Ascending aorta (tissue), 2 donors: ENCODE data around the gene KRT73. TPM values are rescaled to one million over a fixed set of nuclear protein-coding genes. Genes with fewer than 3 reads are reported as not detected.

Experiments used
- DNase-seq, 2 donors: peaks; one replicate each; pipeline ENCODE4 v3.0.0-alpha.2; 2019; ENCODE audit warnings: low spot score in 2 of 2
- H3K27ac ChIP-seq, 2 donors: fragments of 200-600 bp; sonication (generic); one replicate each; pipeline ENCODE4 v1.5.1; 2016 to 2017; ENCODE audit warnings: mild to moderate bottlenecking in 1 of 2
- H3K27me3 ChIP-seq: fragments of 200-600 bp; sonication (generic); one replicate; pipeline ENCODE4 v1.5.1; 2017
- H3K36me3 ChIP-seq, 2 donors: fragments of 200-600 bp; sonication (generic); one replicate each; pipeline ENCODE4 v1.5.1; 2016
- H3K4me1 ChIP-seq, 2 donors: fragments of 200-600 bp; sonication (generic); one replicate each; pipeline ENCODE4 v1.5.1; 2016 to 2017; ENCODE audit warnings: mild to moderate bottlenecking in 1 of 2
- H3K4me3 ChIP-seq, 2 donors: fragments of 200-600 bp; sonication (generic); one replicate each; pipeline ENCODE4 v1.5.1; 2016 to 2017; ENCODE audit warnings: mild to moderate bottlenecking in 1 of 2
- H3K9me3 ChIP-seq, 2 donors: fragments of 200-600 bp; sonication (generic); one replicate each; pipeline ENCODE4 v1.5.1; 2016
- CTCF ChIP-seq, 3 experiments: fragments of 200-600 bp in 2 of 3; fragments of 450-650 bp in 1 of 3; sonication (generic) in 2 of 3; IDR thresholded peaks; one replicate each; pipeline ENCODE4 v1.5.1; 2016 to 2019; ENCODE audit warnings: antibody characterized with exemption in 3 of 3, mild to moderate bottlenecking in 1 of 3, moderate library complexity in 1 of 3
- intact Hi-C: fragments of 100-400 bp; cut with DNase I; formaldehyde crosslinking; loops from one replicate; pipeline ENCODE4 v1.15.1; 2023
- total RNA-seq: library from RNA; depleted of rRNA; stranded (reverse); fragments of >200 nt; gene quantifications from one replicate; pipeline ENCODE4 v1.1.0, GENCODE V29; 2016

KRT73 gene
- total RNA-seq, 1 donor from 2014 or later, result not detected

- no peaks in the 10 kb centered on the region for H3K4me1 ChIP-seq
- no peak for TF ChIP-seq CTCF (IDR thresholded peaks at IDR 0.05)
- H3K36me3 ChIP-seq, result no peaks in the 10 kb centered on the region
- H3K4me3 ChIP-seq, result no peak overlapping the region
- H3K9me3 ChIP-seq, result peaks cover 0 to 4% of the 10 kb centered on the region in 2 donors
- intact Hi-C loops, result no loop called here
- peak in 1 of 2 donors; percentile 2 for DNase-seq
- no peaks in the 10 kb centered on the region for H3K27me3 ChIP-seq
- no peak overlapping the region for H3K27ac ChIP-seq
Observed at GRCh38 chr12:52622349-52622748, 4.0 kb upstream of the KRT73 start.

- no peak for TF ChIP-seq CTCF (IDR thresholded peaks at IDR 0.05)
- peak in 1 of 2 donors; percentile 27 for DNase-seq
Observed at GRCh38 chr12:52618866-52619265, 507 bp upstream of the KRT73 start.

GRCh38 chr12:52617403-52617785 is 965 bp downstream of the KRT73 start:
- no peak for DNase-seq
- no peak overlapping the region for H3K4me3 ChIP-seq
- no peaks in the 10 kb centered on the region for H3K36me3 ChIP-seq
- H3K9me3 ChIP-seq, result no peaks in the 10 kb centered on the region
- no peak for TF ChIP-seq CTCF (IDR thresholded peaks at IDR 0.05)
- H3K4me1 ChIP-seq, result no peaks in the 10 kb centered on the region
- H3K27ac ChIP-seq, result no peak overlapping the region
- intact Hi-C loops, result no loop called here
- no peaks in the 10 kb centered on the region for H3K27me3 ChIP-seq

More at GRCh38 chr12:52618866-52619265, 507 bp upstream of the KRT73 start:
- Histone ChIP-seq H3K27ac (no peak overlapping the region), H3K4me1 (no peaks in the 10 kb centered on the region), H3K9me3 (no peaks in the 10 kb centered on the region), H3K27me3 (no peaks in the 10 kb centered on the region), H3K36me3 (no peaks in the 10 kb centered on the region), H3K4me3 (no peak overlapping the region)
- intact Hi-C loops, result no loop called here

GRCh38 chr12:52616680-52617402 is 1.5 kb downstream of the KRT73 start:
- H3K4me1 ChIP-seq, result no peaks in the 10 kb centered on the region
- no peak overlapping the region for H3K4me3 ChIP-seq
- no peaks in the 10 kb centered on the region for H3K36me3 ChIP-seq
- no peaks in the 10 kb centered on the region for H3K9me3 ChIP-seq
- no peak overlapping the region for H3K27ac ChIP-seq
- H3K27me3 ChIP-seq, result no peaks in the 10 kb centered on the region
- no peak for DNase-seq
- intact Hi-C loops, result no loop called here
- no peak for TF ChIP-seq CTCF (IDR thresholded peaks at IDR 0.05)

GRCh38 chr12:52615912-52616311 is 2.4 kb downstream of the KRT73 start:
- H3K4me1 ChIP-seq, result no peaks in the 10 kb centered on the region
- no peaks in the 10 kb centered on the region for H3K27me3 ChIP-seq
- H3K4me3 ChIP-seq, result no peak overlapping the region
- no peak for TF ChIP-seq CTCF (IDR thresholded peaks at IDR 0.05)
- no peak overlapping the region for H3K27ac ChIP-seq
- no peaks in the 10 kb centered on the region for H3K9me3 ChIP-seq
- no peak for DNase-seq
- H3K36me3 ChIP-seq, result no peaks in the 10 kb centered on the region
- intact Hi-C loops, result no loop called here
